GM23338 (cell line): Measurements from ENCODE around the gene MED16. TPM values are rescaled to one million over a fixed set of nuclear protein-coding genes. Genes with fewer than 3 reads are reported as not detected.

ENCODE experiments used
- ATAC-seq: fragments of 200-7000 bp; cut with Tn5 transposase; 3 replicates; pipeline ENCODE4 v1.9.1; 2020
- DNase-seq: peaks from one replicate; pipeline ENCODE4 v3.0.0-alpha.2; 2015; ENCODE audit warnings: low spot score
- H2AFZ ChIP-seq: fragments of 200-600 bp; sonication (generic); 2 replicates; pipeline ENCODE4 v1.8.0; 2016; ENCODE audit warnings: antibody characterized with exemption, mild to moderate bottlenecking, moderate library complexity
- H3F3A ChIP-seq: fragments of 200-600 bp; sonication (generic); replicated peaks from 2 replicates; pipeline ENCODE4 v1.8.0; 2017; ENCODE audit warnings: antibody characterized with exemption, mixed run types, low read depth
- H3K27ac ChIP-seq: fragments of 200-600 bp; sonication (generic); 2 replicates; pipeline ENCODE4 v1.6.1; 2016; ENCODE audit warnings: low read depth
- H3K27me3 ChIP-seq: fragments of 200-600 bp; sonication (generic); 2 replicates; pipeline ENCODE4 v1.8.0; 2016; ENCODE audit warnings: mild to moderate bottlenecking, mixed run types, moderate library complexity; ENCODE audit not compliant: insufficient read depth
- H3K36me3 ChIP-seq: fragments of 200-600 bp; sonication (generic); 2 replicates; pipeline ENCODE4 v1.8.0; 2016; ENCODE audit warnings: mild to moderate bottlenecking; ENCODE audit not compliant: insufficient read depth
- H3K4me1 ChIP-seq: fragments of 200-600 bp; sonication (generic); 2 replicates; pipeline ENCODE4 v1.8.0; 2016; ENCODE audit warnings: mild to moderate bottlenecking, moderate library complexity; ENCODE audit not compliant: insufficient read depth
- H3K4me2 ChIP-seq: fragments of 200-600 bp; sonication (generic); 2 replicates; pipeline ENCODE4 v1.7.1; 2017; ENCODE audit warnings: mixed run types
- H3K4me3 ChIP-seq: fragments of 200-600 bp; sonication (generic); 2 replicates; pipeline ENCODE4 v1.6.1; 2016; ENCODE audit warnings: mixed run types
- H3K79me2 ChIP-seq: fragments of 200-600 bp; sonication (generic); replicated peaks from 2 replicates; pipeline ENCODE4 v1.8.0; 2017; ENCODE audit warnings: mild to moderate bottlenecking; ENCODE audit not compliant: insufficient read depth
- H3K9me2 ChIP-seq: fragments of 200-600 bp; sonication (generic); 2 replicates; pipeline ENCODE4 v1.8.0; 2017; ENCODE audit not compliant: insufficient read depth
- H4K20me1 ChIP-seq: fragments of 200-600 bp; sonication (generic); replicated peaks from 2 replicates; pipeline ENCODE4 v1.8.0; 2017; ENCODE audit warnings: mild to moderate bottlenecking; ENCODE audit not compliant: insufficient read depth
- H3K27ac Mint-ChIP-seq: 2 replicates; pipeline ENCODE4 v1.8.0; 2020; ENCODE audit warnings: inconsistent platforms, mild to moderate bottlenecking, moderate library complexity, mixed read lengths
- H3K27me3 Mint-ChIP-seq: 3 replicates; pipeline ENCODE4 v1.8.0; 2022; ENCODE audit warnings: low read depth, mild to moderate bottlenecking, moderate library complexity, mixed read lengths, inconsistent platforms; ENCODE audit not compliant: insufficient read depth, poor library complexity
- H3K36me3 Mint-ChIP-seq: 3 replicates; pipeline ENCODE4 v1.8.0; 2021; ENCODE audit warnings: low read depth, mild to moderate bottlenecking, inconsistent platforms, moderate library complexity, mixed read lengths
- H3K4me1 Mint-ChIP-seq: 3 replicates; pipeline ENCODE4 v1.8.0; 2020; ENCODE audit warnings: mild to moderate bottlenecking, inconsistent platforms, mixed read lengths
- H3K4me3 Mint-ChIP-seq: 3 replicates; pipeline ENCODE4 v1.8.0; 2021; ENCODE audit warnings: moderate library complexity, mild to moderate bottlenecking, inconsistent platforms, mixed read lengths
- H3K9me3 Mint-ChIP-seq: 3 replicates; pipeline ENCODE4 v1.8.0; 2020; ENCODE audit warnings: moderate library complexity, mild to moderate bottlenecking, inconsistent platforms, mixed read lengths
- ETS1 ChIP-seq: IDR thresholded peaks from 2 replicates; pipeline ENCODE4 v1.6.1; 2016; ENCODE audit warnings: antibody characterized with exemption
- EZH2phosphoT487 ChIP-seq: fragments of 200-600 bp; sonication (generic); IDR thresholded peaks from one replicate; pipeline ENCODE4 v1.8.1; 2018; ENCODE audit warnings: antibody characterized with exemption; ENCODE audit not compliant: unreplicated experiment
- JUNB ChIP-seq: IDR thresholded peaks from one replicate; pipeline ENCODE4 v1.6.1; 2016; ENCODE audit warnings: antibody characterized with exemption; ENCODE audit not compliant: unreplicated experiment
- POLR2AphosphoS5 ChIP-seq: IDR thresholded peaks from 2 replicates; pipeline ENCODE4 v1.6.1; 2016; ENCODE audit warnings: antibody characterized with exemption, low read depth
- ZNF114 ChIP-seq: fragments of 250-450 bp; sonication (Bioruptor Pico); IDR thresholded peaks from 2 replicates; pipeline ENCODE4 v1.5.0; 2020; ENCODE audit warnings: mild to moderate bottlenecking, moderate library complexity
- ZNF331 ChIP-seq: fragments of 250-450 bp; sonication (Bioruptor Pico); IDR thresholded peaks from 2 replicates; pipeline ENCODE4 v1.5.0; 2020; ENCODE audit warnings: low read depth, mild to moderate bottlenecking, moderate library complexity
- ZNF462 ChIP-seq: fragments of 250-450 bp; sonication (Bioruptor Pico); IDR thresholded peaks from 2 replicates; pipeline ENCODE4 v1.5.0; 2020; ENCODE audit warnings: mild to moderate bottlenecking, moderate library complexity
- polyA plus RNA-seq: library from polyadenylated mRNA; unstranded; fragments of >200 nt; fragmentation: Nextera tagmentation; extraction: Ambion mirVana; gene quantifications from 2 replicates; pipeline ENCODE4 v1.2.1, GENCODE V29; 2016
- total RNA-seq: library from RNA; depleted of rRNA; stranded (reverse); fragments of >200 nt; shearing (Covaris generic); gene quantifications from 2 replicates; pipeline ENCODE4 v1.2.3, GENCODE V29; 2014

The MED16 gene
- total and polyA plus RNA-seq, 2 experiments from 2014 or later: 52.7 to 73.6 TPM

- TF ChIP-seq ZNF462 (no peak), JUNB (no peak), POLR2AphosphoS5 (no peak), EZH2phosphoT487 (no peak), ETS1 (no peak), ZNF114 (CRISPR knock-in tag) (no peak)
These were observed 35.6 kb upstream of the MED16 start (continued) for GRCh38 chr19:928471-929202.

- Histone ChIP-seq H3K4me2 (peak overlapping the region; percentile 91; the same call in 1 of the 2 replicates), H3K4me1 (peaks cover 13% of the 10 kb centered on the region), H3K27ac (0 out of 2 replicates have a peak overlapping the region, but pooled peaks have one; percentile 26), H3F3A (peaks cover 10% of the 10 kb centered on the region; the same call in 1 of the 2 replicates), H3K79me2 (peaks cover 43% of the 10 kb centered on the region), H2AFZ (no peak overlapping the region), H3K4me3 (peak overlapping the region; percentile 89), H3K9me2 (no peaks in the 10 kb centered on the region), H3K36me3 (no peaks in the 10 kb centered on the region; the same call in 1 of the 2 replicates), H3K27me3 (no peaks in the 10 kb centered on the region), H4K20me1 (no peaks in the 10 kb centered on the region; the same call in 1 of the 2 replicates)
- DNase-seq (peak; percentile 54), ATAC-seq (peak; percentile 24)
- peak; percentile 11; the same call in 1 of the 2 replicates for TF ChIP-seq POLR2AphosphoS5
- TF ChIP-seq ZNF331 (CRISPR knock-in tag): no peak
- Mint-ChIP-seq H3K4me3 (peak overlapping the region; percentile 85), H3K27me3 (peaks cover 11% of the 10 kb centered on the region), H3K4me1 (peaks cover 11% of the 10 kb centered on the region; the same call in 2 of the 3 replicates), H3K36me3 (peaks cover 21% of the 10 kb centered on the region; the same call in 2 of the 3 replicates), H3K27ac (no peak overlapping the region), H3K9me3 (no peaks in the 10 kb centered on the region; the same call in 2 of the 3 replicates)
These were observed 34.9 kb upstream of the MED16 start for GRCh38 chr19:927780-928401.
